ENCODE results near the gene ZNF716.
"Not testable (repeated sequence)": the region's sequence is repeated elsewhere in the genome, so short reads cannot be mapped to it uniquely, and the experiment has no call there.

ZNF716 gene

GRCh38 chr7:57449904-57450303 is at the start of gene ZNF716:
Gene ZNF716 (plus strand): TSS chr7:57450177. CDS start chr7:57450289, 112 bp downstream.
- no peak for DNase-seq

- no peak for DNase-seq
Measured at GRCh38 chr7:57400531-57401155, 49.3 kb upstream of the ZNF716 start.

- DNase-seq = not testable (repeated sequence)
Measured at GRCh38 chr7:57403051-57403450, 46.9 kb upstream of the ZNF716 start.

GRCh38 chr7:57403601-57404342 is 46.2 kb upstream of the ZNF716 start:
- DNase-seq = no peak

GRCh38 chr7:57404343-57404966 is 45.5 kb upstream of the ZNF716 start:
- no peak for DNase-seq

- DNase-seq = no peak
Measured at GRCh38 chr7:57404967-57405421, 45.0 kb upstream of the ZNF716 start.

- no peak for DNase-seq
Measured at GRCh38 chr7:57407125-57407524, 42.9 kb upstream of the ZNF716 start.

- no peak for DNase-seq
Measured at GRCh38 chr7:57412168-57412567, 37.8 kb upstream of the ZNF716 start.

GRCh38 chr7:57412618-57413017 is 37.4 kb upstream of the ZNF716 start:
- DNase-seq = no peak

GRCh38 chr7:57413529-57414398 is 36.2 kb upstream of the ZNF716 start:
- DNase-seq = no peak

GRCh38 chr7:57414415-57414814 is 35.6 kb upstream of the ZNF716 start:
- DNase-seq = no peak

- no peak for DNase-seq
Measured at GRCh38 chr7:57414852-57415251, 35.1 kb upstream of the ZNF716 start.

GRCh38 chr7:57415326-57415725 is 34.7 kb upstream of the ZNF716 start:
- no peak for DNase-seq

- no peak for DNase-seq
Measured at GRCh38 chr7:57415730-57416129, 34.2 kb upstream of the ZNF716 start.

GRCh38 chr7:57416601-57417358 is 33.2 kb upstream of the ZNF716 start:
- DNase-seq = no peak

GRCh38 chr7:57417736-57418135 is 32.2 kb upstream of the ZNF716 start:
- no peak for DNase-seq

- DNase-seq = no peak
Measured at GRCh38 chr7:57423768-57424167, 26.2 kb upstream of the ZNF716 start.

- no peak for DNase-seq
Measured at GRCh38 chr7:57424515-57425238, 25.3 kb upstream of the ZNF716 start.

GRCh38 chr7:57425239-57425944 is 24.6 kb upstream of the ZNF716 start:
- DNase-seq = no peak

- no peak for DNase-seq
Measured at GRCh38 chr7:57425969-57426628, 23.9 kb upstream of the ZNF716 start.

Data from KG1 (cell line).